Measurements from ENCODE around the gene TMEM266.

DNA sequence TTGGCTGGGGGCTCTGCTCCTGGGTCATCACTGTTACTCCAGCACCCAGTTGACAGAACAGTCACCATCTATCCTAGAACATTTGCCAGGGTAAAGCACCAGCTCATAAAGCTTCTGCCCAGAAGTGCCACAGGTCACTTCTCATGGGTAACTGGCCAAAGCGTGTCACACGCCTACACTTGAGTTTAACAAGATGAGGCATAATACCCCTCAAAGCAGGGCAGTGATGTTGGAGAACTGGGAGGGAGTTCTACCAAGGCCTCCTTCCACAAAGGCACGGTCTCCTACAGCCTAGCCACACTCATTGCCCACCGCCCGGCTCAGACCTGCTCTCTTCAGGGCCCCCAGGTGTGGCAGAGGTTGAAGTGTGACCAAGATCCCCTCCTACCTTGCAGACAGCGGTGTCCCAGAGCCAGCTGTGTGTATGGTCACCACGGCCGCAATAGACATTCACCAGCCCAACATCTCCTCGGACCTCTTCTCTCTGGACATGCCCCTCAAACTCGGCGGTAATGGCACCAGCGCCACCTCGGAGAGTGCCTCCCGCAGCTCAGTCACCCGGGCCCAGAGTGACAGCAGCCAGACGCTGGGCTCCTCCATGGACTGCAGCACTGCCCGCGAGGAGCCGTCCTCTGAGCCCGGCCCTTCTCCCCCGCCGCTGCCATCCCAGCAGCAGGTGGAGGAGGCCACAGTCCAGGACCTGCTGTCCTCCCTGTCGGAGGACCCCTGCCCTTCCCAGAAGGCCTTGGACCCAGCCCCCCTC lies 143.7 kb downstream of the TMEM266 start:
- TF ChIP-seq CTCF (conservative IDR thresholded peaks at IDR 0.05; ENCODE audit: low read length) (no peak), EZH2phosphoT487 (IDR thresholded peaks at IDR 0.05; ENCODE audit: borderline replicate concordance) (no peak)
